WTC11 (cell line): ENCODE results near the gene YARS1. TPM values are rescaled to one million over a fixed set of nuclear protein-coding genes. Genes with fewer than 3 reads are reported as not detected.

Experiments used
- ATAC-seq: fragments of 200-7000 bp; cut with Tn5 transposase; 2 replicates; pipeline ENCODE4 v1.10.0; 2021; ENCODE audit warnings: mild to moderate bottlenecking, moderate library complexity
- CTCF ChIA-PET: fragments of 300-600 bp; sonication (Branson Sonifier 250); formaldehyde crosslinking; loops from one replicate; lab custom pipeline; 2021; ENCODE audit warnings: antibody characterized with exemption; lab: Charles Lee
- POLR2A ChIA-PET: fragments of 350-600 bp; sonication (Branson Sonifier 250); formaldehyde crosslinking; loops from one replicate; lab custom pipeline; 2021; ENCODE audit warnings: antibody characterized with exemption; lab: Charles Lee
- DNase-seq: peaks from one replicate; pipeline ENCODE4 v3.0.0; 2021; ENCODE audit warnings: low spot score
- H3K27ac Mint-ChIP-seq: 2 replicates; pipeline ENCODE4 v1.8.0; 2021; ENCODE audit warnings: mixed read lengths
- H3K27me3 Mint-ChIP-seq: 2 replicates; pipeline ENCODE4 v1.8.0; 2021; ENCODE audit warnings: low read depth, mild to moderate bottlenecking, moderate library complexity, mixed read lengths
- H3K36me3 Mint-ChIP-seq: 2 replicates; pipeline ENCODE4 v1.8.0; 2021; ENCODE audit warnings: mixed read lengths
- H3K4me1 Mint-ChIP-seq: 2 replicates; pipeline ENCODE4 v1.8.0; 2022; ENCODE audit warnings: mixed read lengths
- H3K4me3 Mint-ChIP-seq: 2 replicates; pipeline ENCODE4 v1.8.0; 2021; ENCODE audit warnings: mild to moderate bottlenecking, moderate library complexity, mixed read lengths
- H3K9me3 Mint-ChIP-seq: 2 replicates; pipeline ENCODE4 v1.8.0; 2021; ENCODE audit warnings: mixed read lengths
- ESRRA ChIP-seq: sonication (generic); formaldehyde crosslinking; IDR thresholded peaks from 2 replicates; pipeline ENCODE4 v1.8.1; 2022; ENCODE audit warnings: mild to moderate bottlenecking, missing genetic modification reagents, borderline replicate concordance
- ETV6 ChIP-seq: sonication (generic); formaldehyde crosslinking; IDR thresholded peaks from 2 replicates; pipeline ENCODE4 v1.8.1; 2022; ENCODE audit warnings: mild to moderate bottlenecking, missing genetic modification reagents
- FOXJ3 ChIP-seq: sonication (generic); formaldehyde crosslinking; IDR thresholded peaks from 2 replicates; pipeline ENCODE4 v1.9.0; 2021; ENCODE audit warnings: missing genetic modification reagents, mild to moderate bottlenecking, borderline replicate concordance
- GRHL2 ChIP-seq: fragments of 250-450 bp; sonication (Bioruptor Pico); IDR thresholded peaks from 2 replicates; pipeline ENCODE4 v1.8.0; 2022; ENCODE audit warnings: mild to moderate bottlenecking, moderate library complexity; ENCODE audit not compliant: insufficient replicate concordance, severe bottlenecking
- IRF2 ChIP-seq: sonication (generic); formaldehyde crosslinking; IDR thresholded peaks from 2 replicates; pipeline ENCODE4 v1.8.0; 2022; ENCODE audit warnings: low read depth, missing genetic modification reagents, borderline replicate concordance
- NR2C2 ChIP-seq: sonication (generic); formaldehyde crosslinking; IDR thresholded peaks from 2 replicates; pipeline ENCODE4 v1.8.0; 2022; ENCODE audit warnings: mild to moderate bottlenecking, missing genetic modification reagents
- TEAD1 ChIP-seq: sonication (generic); formaldehyde crosslinking; IDR thresholded peaks from 2 replicates; pipeline ENCODE4 v1.8.0; 2022; ENCODE audit warnings: mild to moderate bottlenecking, missing genetic modification reagents
- ZBTB21 ChIP-seq: sonication (generic); formaldehyde crosslinking; IDR thresholded peaks from 2 replicates; pipeline ENCODE4 v1.8.1; 2023; ENCODE audit warnings: mild to moderate bottlenecking, missing genetic modification reagents, borderline replicate concordance
- ZNF121 ChIP-seq: sonication (generic); formaldehyde crosslinking; IDR thresholded peaks from 2 replicates; pipeline ENCODE4 v1.8.0; 2023; ENCODE audit warnings: missing genetic modification reagents
- ZNF138 ChIP-seq: sonication (generic); formaldehyde crosslinking; conservative IDR thresholded peaks from 2 replicates; pipeline ENCODE4 v1.8.1; 2022; ENCODE audit warnings: mild to moderate bottlenecking, moderate library complexity, missing genetic modification reagents
- ZNF263 ChIP-seq: sonication (generic); formaldehyde crosslinking; IDR thresholded peaks from 2 replicates; pipeline ENCODE4 v1.8.1; 2022; ENCODE audit warnings: low read depth, mild to moderate bottlenecking, moderate library complexity, missing genetic modification reagents
- ZNF416 ChIP-seq: fragments of 250-450 bp; sonication (Bioruptor Pico); IDR thresholded peaks from 2 replicates; pipeline ENCODE4 v1.9.0; 2021; ENCODE audit warnings: mild to moderate bottlenecking, inconsistent platforms
- ZNF532 ChIP-seq: fragments of 250-450 bp; sonication (Bioruptor Pico); IDR thresholded peaks from 2 replicates; pipeline ENCODE4 v1.9.0; 2021; ENCODE audit warnings: mild to moderate bottlenecking, borderline replicate concordance
- total RNA-seq: library from RNA; stranded (reverse); gene quantifications from 3 replicates; pipeline ENCODE4 v1.2.3, GENCODE V29; 2021
- TF ChIP-seq, protein P1 (sequence below): sonication (generic); formaldehyde crosslinking; IDR thresholded peaks from 2 replicates; pipeline ENCODE4 v1.8.0; 2022; ENCODE audit warnings: missing genetic modification reagents
- TF ChIP-seq, protein P2 (sequence below): sonication (generic); formaldehyde crosslinking; IDR thresholded peaks from 2 replicates; pipeline ENCODE4 v1.8.0; 2022; ENCODE audit warnings: mild to moderate bottlenecking, missing genetic modification reagents
- TF ChIP-seq, protein P3 (sequence below): sonication (generic); formaldehyde crosslinking; IDR thresholded peaks from 2 replicates; pipeline ENCODE4 v1.8.1; 2023; ENCODE audit warnings: mild to moderate bottlenecking, missing genetic modification reagents
- TF ChIP-seq, protein P4 (sequence below): sonication (generic); formaldehyde crosslinking; IDR thresholded peaks from 2 replicates; pipeline ENCODE4 v1.8.0; 2022; ENCODE audit warnings: mild to moderate bottlenecking, missing genetic modification reagents
- TF ChIP-seq, protein P5 (sequence below): sonication (generic); formaldehyde crosslinking; IDR thresholded peaks from 2 replicates; pipeline ENCODE4 v1.8.1; 2023; ENCODE audit warnings: mild to moderate bottlenecking, missing genetic modification reagents, moderate library complexity
- TF ChIP-seq, protein P6 (sequence below): sonication (generic); formaldehyde crosslinking; IDR thresholded peaks from 2 replicates; pipeline ENCODE4 v1.8.1; 2022; ENCODE audit warnings: low read depth, mild to moderate bottlenecking, moderate library complexity, missing genetic modification reagents, borderline replicate concordance

The YARS1 gene
- total RNA-seq, 1 experiment from 2014 or later: 197 TPM

- Mint-ChIP-seq H3K36me3 (peaks cover 90% of the 10 kb centered on the region), H3K4me1 (no peaks in the 10 kb centered on the region), H3K9me3 (no peaks in the 10 kb centered on the region), H3K27me3 (no peaks in the 10 kb centered on the region), H3K27ac (no peak overlapping the region), H3K4me3 (no peak overlapping the region)
- ChIA-PET CTCF (no interaction called here), POLR2A (no interaction called here)
- TF ChIP-seq, protein P1, sequence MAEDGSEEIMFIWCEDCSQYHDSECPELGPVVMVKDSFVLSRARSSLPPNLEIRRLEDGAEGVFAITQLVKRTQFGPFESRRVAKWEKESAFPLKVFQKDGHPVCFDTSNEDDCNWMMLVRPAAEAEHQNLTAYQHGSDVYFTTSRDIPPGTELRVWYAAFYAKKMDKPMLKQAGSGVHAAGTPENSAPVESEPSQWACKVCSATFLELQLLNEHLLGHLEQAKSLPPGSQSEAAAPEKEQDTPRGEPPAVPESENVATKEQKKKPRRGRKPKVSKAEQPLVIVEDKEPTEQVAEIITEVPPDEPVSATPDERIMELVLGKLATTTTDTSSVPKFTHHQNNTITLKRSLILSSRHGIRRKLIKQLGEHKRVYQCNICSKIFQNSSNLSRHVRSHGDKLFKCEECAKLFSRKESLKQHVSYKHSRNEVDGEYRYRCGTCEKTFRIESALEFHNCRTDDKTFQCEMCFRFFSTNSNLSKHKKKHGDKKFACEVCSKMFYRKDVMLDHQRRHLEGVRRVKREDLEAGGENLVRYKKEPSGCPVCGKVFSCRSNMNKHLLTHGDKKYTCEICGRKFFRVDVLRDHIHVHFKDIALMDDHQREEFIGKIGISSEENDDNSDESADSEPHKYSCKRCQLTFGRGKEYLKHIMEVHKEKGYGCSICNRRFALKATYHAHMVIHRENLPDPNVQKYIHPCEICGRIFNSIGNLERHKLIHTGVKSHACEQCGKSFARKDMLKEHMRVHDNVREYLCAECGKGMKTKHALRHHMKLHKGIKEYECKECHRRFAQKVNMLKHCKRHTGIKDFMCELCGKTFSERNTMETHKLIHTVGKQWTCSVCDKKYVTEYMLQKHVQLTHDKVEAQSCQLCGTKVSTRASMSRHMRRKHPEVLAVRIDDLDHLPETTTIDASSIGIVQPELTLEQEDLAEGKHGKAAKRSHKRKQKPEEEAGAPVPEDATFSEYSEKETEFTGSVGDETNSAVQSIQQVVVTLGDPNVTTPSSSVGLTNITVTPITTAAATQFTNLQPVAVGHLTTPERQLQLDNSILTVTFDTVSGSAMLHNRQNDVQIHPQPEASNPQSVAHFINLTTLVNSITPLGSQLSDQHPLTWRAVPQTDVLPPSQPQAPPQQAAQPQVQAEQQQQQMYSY (CRISPR knock-in tag): no peak
- TF ChIP-seq TEAD1 (CRISPR knock-in tag) (no peak), ZNF263 (no peak), ESRRA (no peak), ETV6 (CRISPR knock-in tag) (no peak), ZNF416 (CRISPR knock-in tag) (no peak), ZNF121 (CRISPR knock-in tag) (no peak), GRHL2 (CRISPR knock-in tag) (no peak), NR2C2 (no peak), IRF2 (CRISPR knock-in tag) (no peak), ZBTB21 (CRISPR knock-in tag) (no peak), FOXJ3 (CRISPR knock-in tag) (no peak), ZNF138 (no peak), ZNF532 (CRISPR knock-in tag) (no peak)
- TF ChIP-seq, protein P2, sequence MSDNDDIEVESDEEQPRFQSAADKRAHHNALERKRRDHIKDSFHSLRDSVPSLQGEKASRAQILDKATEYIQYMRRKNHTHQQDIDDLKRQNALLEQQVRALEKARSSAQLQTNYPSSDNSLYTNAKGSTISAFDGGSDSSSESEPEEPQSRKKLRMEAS (CRISPR knock-in tag): no peak
- TF ChIP-seq, protein P3, sequence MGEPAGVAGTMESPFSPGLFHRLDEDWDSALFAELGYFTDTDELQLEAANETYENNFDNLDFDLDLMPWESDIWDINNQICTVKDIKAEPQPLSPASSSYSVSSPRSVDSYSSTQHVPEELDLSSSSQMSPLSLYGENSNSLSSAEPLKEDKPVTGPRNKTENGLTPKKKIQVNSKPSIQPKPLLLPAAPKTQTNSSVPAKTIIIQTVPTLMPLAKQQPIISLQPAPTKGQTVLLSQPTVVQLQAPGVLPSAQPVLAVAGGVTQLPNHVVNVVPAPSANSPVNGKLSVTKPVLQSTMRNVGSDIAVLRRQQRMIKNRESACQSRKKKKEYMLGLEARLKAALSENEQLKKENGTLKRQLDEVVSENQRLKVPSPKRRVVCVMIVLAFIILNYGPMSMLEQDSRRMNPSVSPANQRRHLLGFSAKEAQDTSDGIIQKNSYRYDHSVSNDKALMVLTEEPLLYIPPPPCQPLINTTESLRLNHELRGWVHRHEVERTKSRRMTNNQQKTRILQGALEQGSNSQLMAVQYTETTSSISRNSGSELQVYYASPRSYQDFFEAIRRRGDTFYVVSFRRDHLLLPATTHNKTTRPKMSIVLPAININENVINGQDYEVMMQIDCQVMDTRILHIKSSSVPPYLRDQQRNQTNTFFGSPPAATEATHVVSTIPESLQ (CRISPR knock-in tag): no peak
- TF ChIP-seq, protein P4, sequence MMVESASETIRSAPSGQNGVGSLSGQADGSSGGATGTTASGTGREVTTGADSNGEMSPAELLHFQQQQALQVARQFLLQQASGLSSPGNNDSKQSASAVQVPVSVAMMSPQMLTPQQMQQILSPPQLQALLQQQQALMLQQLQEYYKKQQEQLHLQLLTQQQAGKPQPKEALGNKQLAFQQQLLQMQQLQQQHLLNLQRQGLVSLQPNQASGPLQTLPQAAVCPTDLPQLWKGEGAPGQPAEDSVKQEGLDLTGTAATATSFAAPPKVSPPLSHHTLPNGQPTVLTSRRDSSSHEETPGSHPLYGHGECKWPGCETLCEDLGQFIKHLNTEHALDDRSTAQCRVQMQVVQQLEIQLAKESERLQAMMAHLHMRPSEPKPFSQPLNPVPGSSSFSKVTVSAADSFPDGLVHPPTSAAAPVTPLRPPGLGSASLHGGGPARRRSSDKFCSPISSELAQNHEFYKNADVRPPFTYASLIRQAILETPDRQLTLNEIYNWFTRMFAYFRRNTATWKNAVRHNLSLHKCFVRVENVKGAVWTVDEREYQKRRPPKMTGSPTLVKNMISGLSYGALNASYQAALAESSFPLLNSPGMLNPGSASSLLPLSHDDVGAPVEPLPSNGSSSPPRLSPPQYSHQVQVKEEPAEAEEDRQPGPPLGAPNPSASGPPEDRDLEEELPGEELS (CRISPR knock-in tag): no peak
- TF ChIP-seq, protein P5, sequence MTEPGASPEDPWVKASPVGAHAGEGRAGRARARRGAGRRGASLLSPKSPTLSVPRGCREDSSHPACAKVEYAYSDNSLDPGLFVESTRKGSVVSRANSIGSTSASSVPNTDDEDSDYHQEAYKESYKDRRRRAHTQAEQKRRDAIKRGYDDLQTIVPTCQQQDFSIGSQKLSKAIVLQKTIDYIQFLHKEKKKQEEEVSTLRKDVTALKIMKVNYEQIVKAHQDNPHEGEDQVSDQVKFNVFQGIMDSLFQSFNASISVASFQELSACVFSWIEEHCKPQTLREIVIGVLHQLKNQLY (CRISPR knock-in tag): no peak
- TF ChIP-seq, protein P6, sequence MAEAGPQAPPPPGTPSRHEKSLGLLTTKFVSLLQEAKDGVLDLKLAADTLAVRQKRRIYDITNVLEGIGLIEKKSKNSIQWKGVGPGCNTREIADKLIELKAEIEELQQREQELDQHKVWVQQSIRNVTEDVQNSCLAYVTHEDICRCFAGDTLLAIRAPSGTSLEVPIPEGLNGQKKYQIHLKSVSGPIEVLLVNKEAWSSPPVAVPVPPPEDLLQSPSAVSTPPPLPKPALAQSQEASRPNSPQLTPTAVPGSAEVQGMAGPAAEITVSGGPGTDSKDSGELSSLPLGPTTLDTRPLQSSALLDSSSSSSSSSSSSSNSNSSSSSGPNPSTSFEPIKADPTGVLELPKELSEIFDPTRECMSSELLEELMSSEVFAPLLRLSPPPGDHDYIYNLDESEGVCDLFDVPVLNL (CRISPR knock-in tag): no peak
- ATAC-seq (no peak), DNase-seq (no peak)
Observed at GRCh38 chr1:32780005-32780404, 37.2 kb downstream of the YARS1 start.
